ENCODE data around the gene C11orf97.
"Not testable (repeated sequence)": the region's sequence is repeated elsewhere in the genome, so short reads cannot be mapped to it uniquely, and the experiment has no call there.

C11orf97 gene

DNA sequence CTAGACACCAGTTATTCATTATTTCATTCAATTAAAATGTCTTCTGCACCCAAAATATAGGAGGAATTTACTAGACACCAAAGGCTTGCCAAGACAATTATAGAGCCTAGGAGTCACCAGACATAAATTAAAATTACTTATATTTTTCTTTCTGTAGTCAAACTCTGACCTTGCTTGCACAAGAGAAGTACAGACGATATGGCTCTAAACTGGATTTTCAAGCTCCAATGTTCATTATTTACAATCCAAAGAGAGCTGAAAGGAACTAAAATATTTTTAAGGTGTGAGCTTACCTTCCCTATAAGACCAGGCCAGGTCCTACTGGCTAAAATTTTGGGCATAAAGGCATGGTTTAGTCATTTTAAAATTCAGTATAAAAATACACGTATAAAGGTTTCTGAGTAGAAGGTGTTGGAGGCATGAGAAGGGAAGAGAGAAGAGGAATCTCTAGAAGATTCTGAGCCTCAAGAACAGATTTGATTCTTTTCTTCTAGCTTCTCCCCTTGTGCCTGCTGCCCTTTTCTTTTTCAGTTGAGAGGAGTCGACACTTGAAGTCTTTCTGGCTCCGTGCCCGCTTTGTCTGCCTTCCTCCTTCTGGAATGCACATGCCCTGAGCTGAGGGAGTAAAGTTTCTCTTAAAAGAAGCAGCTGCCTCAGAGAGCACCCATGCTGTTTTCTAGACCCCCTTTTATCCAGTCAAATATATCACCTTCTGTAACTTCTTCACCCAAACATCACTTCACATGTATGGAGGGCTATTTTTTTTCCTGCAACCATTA is 13.5 kb downstream of the C11orf97 start:
- no peak for DNase-seq (ENCODE audit: low read depth)

DNA sequence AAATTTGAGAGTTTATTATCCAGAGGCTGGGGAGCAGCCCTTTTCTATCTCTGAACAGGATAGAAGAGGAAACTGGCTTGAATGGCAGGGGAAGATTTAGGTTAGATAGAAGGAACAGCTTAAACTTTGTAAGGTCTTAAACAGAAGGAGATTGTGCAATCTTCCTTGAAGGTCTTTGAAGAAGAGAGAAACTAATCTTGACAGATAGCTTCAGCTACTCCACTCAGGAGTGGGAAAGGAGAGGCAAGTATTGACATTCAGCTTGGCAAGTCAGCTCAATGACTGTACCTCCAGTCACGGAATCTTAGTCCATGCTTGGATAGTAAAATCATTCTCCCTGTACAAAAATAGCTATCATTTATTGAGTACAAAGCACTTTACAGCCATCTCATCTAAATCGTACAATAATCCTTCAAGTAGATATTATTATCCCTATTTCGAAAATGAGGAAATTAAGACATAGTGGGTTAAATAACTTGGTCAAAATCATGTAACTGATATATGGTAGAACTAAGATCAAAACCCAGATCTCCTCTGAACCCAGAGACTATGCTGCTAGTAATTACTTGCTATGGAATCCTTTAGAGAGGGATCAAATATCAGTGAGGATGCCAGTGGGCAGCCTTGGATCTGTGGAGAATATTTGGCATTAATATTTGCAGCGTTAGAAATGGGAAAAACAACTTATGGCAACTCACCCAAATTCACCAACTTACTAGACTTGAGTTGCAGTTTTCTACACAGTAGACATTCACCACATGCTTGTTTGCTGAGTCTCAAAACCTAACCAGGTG is 14.6 kb downstream of the C11orf97 start:
- no peak for DNase-seq (ENCODE audit: low read depth)

DNA sequence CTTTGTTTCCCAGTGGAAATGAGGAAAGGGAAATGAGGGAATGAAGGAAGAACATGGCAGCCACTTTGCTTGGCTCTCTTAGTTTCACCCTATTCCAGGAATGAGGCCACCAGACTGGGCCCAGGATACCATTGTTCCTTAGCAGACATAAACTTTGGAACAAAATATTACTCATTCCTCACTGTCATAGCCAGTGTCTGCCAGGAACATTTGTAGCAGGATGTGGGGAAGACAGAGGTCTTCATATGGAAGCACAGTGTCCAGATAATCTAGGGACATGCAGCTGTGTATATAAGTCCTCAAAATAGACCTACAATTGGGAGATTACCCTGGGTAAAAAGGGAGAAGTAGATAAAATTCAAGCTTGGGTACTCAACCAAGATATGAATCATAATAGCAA is 16.3 kb downstream of the C11orf97 start:
- DNase-seq (ENCODE audit: low read depth) = no peak

DNA sequence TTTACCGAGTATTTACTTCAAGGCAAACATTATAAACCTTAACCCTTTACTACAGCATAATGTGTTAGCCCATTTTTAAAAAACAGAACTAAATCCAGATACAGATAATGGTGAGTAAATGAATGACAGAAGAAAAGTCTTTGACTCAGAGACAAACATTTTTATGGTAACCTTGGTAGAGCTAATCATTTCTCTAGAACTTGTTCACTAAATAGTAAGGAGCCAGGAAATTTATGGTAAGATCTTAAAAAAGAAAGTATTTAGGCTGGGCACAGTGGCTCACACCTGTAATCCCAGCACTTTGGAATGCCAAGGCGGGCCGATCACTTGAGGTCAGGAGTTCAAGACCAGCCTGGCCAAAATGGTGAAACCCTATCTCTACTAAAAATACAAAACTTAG is 19.9 kb downstream of the C11orf97 start:
- DNase-seq (ENCODE audit: low read depth) = no peak

DNA sequence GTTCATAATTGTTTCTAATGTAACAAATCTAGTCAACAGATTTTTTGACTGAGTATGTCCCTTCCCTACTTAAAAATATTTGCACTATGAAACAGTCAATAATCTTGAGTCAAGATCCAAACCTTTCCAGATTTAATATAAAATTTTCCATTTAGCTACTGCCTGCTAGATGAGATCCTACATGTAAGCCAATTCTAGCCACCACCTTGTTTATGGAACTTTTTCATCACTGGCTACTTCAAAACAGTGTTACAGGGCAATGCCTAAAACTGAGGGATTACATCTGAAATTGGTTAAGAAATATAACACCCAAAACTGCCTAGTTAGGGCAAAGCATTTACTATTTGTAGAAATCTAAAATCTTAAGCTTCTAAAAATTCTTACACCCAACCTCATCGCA is 20.9 kb downstream of the C11orf97 start:
- DNase-seq (ENCODE audit: low read depth) = no peak

DNA sequence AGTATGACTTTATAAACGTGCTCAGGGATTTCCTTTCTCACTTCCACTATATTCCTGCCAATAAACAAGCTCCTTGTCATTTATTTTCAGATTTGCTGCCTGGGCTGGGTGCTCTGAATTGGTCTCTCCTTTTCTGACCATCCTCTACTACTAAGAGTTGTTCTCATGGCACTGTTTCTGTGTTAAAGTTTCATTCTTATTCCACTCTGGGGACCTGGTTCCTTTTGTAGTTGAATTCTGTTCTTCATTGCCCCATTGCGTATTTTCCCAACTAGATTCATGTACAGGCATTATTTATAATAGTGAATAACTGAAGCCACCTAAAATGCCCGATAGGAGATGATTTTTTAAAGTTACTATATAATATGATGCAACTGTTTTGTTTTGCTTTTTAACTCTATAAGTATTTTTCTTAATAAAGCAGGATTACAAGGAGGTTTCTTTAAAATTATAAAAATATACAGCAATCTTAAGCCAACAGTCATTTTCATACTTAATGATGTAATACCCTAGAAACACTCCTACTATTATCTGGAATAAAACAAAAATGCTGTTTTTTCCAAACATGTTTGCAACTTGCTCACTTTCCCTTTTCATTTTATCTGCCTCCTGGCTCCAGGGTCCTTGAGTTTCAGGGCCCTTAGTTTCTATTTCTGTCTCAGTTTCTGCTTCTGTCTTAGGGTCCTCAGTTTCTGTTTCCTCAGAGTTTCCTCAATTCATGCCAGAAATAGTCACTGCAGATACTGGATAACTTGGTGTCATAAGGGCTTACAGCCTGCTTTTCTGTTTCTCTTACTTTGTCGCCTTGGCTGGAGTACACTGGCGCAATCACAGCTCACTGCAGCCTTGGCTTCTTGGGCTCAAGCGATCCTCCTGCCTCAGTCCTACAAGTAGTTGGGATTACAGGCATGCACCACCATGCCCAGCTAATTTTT is 21.7 kb downstream of the C11orf97 start:
- DNase-seq (ENCODE audit: low read depth) = no peak

DNA sequence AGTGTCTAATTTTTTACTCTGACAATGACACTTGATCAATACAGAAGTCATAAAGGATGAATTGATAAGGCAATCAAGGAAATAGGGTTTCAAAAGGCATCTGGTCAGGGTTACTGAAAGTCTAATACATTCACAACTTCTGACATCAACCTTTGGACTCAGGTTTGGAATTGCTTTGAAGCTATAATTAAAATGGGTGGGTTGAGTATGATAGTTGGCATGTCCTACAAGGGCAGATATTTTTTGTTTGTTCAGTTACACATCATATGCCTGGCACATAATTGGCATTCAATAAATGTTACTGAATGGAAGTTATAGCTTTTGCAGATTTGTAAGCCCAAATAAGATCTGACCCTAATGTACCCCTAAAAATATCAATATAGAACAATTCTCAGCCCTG is 24.1 kb downstream of the C11orf97 start:
- no peak for DNase-seq (ENCODE audit: low read depth)

DNA sequence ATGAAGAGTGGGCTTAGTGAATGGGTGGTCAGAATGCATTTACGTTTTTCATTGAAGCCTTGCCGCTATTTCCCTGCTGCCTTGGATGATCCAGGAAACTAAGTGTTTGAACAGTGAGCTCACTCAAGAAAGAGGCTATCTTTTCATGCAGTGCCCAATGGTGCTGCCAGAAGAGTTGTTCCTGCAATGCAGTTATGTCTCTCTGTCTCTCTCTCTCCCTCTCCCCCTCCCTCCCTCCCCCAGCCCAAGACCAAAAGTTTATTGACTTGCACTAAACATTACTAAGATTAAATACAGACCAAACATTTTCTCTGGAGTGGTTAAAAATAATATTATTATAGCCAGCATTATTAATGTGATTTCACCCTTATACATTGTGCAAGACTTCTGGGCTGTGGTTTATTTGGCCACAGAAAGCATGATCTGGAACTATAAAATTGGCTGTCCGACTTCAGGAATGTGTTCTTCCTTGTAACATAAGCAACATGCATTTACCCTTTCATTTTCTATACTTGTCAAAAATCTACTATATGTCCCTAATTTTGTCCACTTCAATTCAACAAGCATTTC is 24.9 kb downstream of the C11orf97 start:
- DNase-seq (ENCODE audit: low read depth) = no peak

DNA sequence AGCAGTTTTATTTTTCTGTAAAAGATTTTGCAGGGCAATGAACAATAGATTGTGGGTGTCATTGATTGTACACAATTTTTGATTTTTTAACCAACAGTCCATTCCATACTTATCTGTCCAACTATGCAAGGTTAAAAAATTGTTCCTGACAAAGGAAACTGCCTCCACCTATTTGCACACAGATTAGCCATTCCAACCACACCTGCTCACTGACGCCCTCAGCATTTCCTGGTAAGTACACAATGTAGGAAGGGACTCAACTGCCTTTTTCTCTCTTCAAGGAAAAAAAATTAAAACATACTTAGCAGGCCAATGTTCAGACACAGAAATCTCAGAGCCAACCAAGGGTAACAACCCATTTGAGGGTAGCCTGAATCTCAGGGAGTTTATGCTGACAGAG is 27.2 kb downstream of the C11orf97 start:
- no peak for DNase-seq (ENCODE audit: low read depth)

DNA sequence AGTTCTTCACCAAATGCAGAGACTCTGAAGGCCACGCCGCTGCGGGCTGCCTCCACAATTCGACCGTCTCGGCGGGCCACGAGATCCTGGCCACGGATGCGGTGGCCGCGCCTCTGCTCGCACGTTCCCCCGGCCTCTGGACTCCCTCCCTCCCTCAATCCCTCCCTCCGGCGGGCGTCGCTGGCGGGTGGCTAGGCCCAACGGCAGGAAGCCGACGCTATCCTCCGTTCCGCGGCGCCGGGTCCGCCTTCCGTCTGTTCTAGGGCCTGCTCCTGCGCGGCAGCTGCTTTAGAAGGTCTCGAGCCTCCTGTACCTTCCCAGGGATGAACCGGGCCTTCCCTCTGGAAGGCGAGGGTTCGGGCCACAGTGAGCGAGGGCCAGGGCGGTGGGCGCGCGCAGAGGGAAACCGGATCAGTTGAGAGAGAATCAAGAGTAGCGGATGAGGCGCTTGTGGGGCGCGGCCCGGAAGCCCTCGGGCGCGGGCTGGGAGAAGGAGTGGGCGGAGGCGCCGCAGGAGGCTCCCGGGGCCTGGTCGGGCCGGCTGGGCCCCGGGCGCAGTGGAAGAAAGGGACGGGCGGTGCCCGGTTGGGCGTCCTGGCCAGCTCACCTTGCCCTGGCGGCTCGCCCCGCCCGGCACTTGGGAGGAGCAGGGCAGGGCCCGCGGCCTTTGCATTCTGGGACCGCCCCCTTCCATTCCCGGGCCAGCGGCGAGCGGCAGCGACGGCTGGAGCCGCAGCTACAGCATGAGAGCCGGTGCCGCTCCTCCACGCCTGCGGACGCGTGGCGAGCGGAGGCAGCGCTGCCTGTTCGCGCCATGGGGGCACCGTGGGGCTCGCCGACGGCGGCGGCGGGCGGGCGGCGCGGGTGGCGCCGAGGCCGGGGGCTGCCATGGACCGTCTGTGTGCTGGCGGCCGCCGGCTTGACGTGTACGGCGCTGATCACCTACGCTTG is 31.7 kb downstream of the C11orf97 start, which contains the start of gene FUT4:
Gene FUT4 (plus strand): TSS at position 227 of the 951 bp plus-strand sequence. CDS start 213 bp downstream, at position 440.
- DNase-seq (ENCODE audit: low read depth) = no peak

DNA sequence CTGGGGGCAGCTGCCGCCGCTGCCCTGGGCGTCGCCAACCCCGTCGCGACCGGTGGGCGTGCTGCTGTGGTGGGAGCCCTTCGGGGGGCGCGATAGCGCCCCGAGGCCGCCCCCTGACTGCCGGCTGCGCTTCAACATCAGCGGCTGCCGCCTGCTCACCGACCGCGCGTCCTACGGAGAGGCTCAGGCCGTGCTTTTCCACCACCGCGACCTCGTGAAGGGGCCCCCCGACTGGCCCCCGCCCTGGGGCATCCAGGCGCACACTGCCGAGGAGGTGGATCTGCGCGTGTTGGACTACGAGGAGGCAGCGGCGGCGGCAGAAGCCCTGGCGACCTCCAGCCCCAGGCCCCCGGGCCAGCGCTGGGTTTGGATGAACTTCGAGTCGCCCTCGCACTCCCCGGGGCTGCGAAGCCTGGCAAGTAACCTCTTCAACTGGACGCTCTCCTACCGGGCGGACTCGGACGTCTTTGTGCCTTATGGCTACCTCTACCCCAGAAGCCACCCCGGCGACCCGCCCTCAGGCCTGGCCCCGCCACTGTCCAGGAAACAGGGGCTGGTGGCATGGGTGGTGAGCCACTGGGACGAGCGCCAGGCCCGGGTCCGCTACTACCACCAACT is 32.5 kb downstream of the C11orf97 start:
- no peak for DNase-seq (ENCODE audit: low read depth)

DNA sequence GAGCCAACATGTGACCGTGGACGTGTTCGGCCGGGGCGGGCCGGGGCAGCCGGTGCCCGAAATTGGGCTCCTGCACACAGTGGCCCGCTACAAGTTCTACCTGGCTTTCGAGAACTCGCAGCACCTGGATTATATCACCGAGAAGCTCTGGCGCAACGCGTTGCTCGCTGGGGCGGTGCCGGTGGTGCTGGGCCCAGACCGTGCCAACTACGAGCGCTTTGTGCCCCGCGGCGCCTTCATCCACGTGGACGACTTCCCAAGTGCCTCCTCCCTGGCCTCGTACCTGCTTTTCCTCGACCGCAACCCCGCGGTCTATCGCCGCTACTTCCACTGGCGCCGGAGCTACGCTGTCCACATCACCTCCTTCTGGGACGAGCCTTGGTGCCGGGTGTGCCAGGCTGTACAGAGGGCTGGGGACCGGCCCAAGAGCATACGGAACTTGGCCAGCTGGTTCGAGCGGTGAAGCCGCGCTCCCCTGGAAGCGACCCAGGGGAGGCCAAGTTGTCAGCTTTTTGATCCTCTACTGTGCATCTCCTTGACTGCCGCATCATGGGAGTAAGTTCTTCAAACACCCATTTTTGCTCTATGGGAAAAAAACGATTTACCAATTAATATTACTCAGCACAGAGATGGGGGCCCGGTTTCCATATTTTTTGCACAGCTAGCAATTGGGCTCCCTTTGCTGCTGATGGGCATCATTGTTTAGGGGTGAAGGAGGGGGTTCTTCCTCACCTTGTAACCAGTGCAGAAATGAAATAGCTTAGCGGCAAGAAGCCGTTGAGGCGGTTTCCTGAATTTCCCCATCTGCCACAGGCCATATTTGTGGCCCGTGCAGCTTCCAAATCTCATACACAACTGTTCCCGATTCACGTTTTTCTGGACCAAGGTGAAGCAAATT is 33.3 kb downstream of the C11orf97 start:
- DNase-seq (ENCODE audit: low read depth) = no peak

DNA sequence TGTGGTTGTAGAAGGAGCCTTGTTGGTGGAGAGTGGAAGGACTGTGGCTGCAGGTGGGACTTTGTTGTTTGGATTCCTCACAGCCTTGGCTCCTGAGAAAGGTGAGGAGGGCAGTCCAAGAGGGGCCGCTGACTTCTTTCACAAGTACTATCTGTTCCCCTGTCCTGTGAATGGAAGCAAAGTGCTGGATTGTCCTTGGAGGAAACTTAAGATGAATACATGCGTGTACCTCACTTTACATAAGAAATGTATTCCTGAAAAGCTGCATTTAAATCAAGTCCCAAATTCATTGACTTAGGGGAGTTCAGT is 33.9 kb downstream of the C11orf97 start:
- DNase-seq (ENCODE audit: low read depth) = no peak

DNA sequence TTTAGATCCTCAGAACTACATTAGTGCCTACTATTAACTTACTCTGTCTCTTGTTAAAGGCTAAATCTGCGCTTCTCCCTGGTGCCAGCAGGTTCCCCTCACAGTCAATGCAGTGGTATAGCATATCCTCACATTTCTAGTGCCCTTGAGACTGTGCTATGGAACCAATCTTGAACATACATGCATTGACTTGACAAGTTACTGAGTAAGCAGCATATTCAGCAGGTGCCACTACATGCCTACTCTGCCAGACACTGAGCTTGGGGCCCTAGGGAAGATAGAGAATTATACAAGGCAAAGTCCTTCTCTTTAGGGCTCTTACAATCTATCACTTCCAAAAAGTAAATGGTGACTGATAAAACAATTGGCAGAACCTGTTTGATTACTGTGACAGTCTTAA is 34.6 kb downstream of the C11orf97 start:
- no peak for DNase-seq (ENCODE audit: low read depth)

DNA sequence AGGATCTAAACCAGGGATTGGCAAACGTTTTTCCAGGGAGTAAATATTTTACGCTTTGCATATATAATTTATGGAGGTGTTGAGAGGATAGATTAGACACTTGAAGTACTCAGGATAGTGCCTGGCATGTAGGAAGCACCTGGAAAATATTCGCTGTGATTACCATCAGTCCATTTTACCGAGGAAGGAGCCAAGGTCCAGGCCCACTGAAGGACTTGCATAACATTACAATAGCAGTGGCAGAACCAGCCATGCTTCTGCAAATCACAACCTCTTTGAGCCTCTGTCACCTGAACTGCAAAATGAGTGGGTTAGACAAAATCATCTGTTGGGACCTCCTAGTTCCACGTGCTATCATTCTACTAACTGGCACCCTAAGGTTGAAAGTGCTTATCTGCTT is 36.9 kb downstream of the C11orf97 start:
- DNase-seq (ENCODE audit: low read depth) = no peak

DNA sequence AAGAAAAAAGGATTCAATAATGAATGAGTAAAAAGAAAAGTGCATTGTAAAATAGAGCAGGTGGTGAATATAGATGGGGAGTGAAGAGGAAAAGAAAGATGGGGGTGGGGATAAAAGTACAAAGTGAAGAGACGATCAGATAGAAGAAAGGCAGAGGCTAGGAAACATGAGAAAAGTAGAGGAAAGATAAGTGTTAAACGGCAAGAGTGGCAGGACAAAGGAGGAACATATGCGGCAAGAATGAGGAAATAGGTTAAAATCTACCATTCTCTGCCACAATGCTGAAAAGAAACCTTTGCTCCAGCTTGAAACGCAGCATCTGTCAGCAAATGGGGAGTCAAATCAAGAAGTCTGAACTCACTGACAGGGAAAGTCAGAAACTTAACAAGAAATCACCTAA is 38.3 kb downstream of the C11orf97 start:
- no peak for DNase-seq (ENCODE audit: low read depth)

DNA sequence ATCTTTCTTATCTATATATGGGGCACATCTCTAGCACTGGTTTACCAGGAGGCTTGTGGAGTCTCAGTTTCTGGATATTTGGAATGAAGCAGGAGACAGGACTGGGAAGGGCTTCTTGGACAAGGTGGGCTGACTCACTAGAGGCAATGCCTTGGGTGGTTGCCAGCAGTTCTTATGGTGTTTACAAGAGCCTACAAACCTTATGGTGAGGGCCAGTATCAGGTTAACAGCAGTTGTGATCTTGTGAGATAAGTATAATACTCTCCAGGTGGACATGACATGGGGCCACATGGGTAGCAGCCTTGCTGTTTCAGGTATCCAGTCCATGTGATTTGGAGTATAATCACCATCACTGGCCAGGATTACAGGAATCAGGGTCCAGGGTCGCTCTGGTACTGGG is 41.7 kb downstream of the C11orf97 start:
- no peak for DNase-seq (ENCODE audit: low read depth)

DNA sequence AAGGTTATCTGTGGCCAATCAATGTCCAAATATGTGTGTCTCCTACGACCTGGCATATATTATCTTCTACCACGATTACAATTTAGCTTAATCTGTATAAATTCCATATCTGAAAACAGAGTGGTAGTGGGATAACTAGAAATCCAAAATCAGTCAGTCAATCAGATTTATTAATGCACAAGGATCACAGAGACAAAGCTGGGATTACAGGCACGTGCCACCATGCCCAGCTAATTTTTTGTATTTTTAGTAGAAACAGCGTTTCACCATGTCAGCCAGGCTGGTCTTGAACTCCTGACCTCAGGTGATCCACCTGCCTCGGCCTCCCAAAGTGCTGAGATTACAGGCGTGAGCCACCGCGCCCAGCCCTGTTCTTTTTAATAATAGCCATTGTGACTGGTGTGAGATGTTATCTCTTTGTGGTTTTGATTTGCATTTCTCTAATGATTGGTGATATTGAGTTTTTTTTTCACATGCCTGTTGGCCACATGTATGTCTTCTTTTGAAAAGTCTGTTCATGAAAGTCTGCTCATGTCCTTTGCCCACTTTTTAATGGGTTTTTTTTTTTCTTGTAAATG is 43.6 kb downstream of the C11orf97 start:
- DNase-seq (ENCODE audit: low read depth) = not testable (repeated sequence)

DNA sequence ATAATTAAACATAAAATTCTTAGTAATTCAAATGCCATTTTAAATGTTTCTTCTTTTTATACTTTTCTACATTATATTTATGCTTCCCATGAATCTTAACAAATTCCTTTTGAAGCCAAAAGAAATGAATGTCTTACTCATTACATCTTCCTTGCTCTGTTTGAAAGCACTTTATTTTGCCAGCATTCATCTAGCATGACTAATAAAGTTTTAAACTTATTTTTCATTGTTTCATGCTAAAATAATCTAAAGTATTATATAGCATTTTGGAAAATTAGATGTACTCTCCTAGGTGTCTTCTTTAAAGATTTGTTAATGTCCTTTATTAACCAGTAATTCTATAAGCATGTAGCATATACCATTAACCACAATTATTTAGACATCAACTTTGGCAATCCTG is 45.2 kb downstream of the C11orf97 start:
- no peak for DNase-seq (ENCODE audit: low read depth)
